ENCODE results near the gene TADA1. TPM values are rescaled to one million over a fixed set of nuclear protein-coding genes. Genes with fewer than 3 reads are reported as not detected.
"Not testable (repeated sequence)": the region's sequence is repeated elsewhere in the genome, so short reads cannot be mapped to it uniquely, and the experiment has no call there.

Gene TADA1
- total and polyA plus RNA-seq, 4 donors = 9.1 to 21.3 (median 15.0) TPM

- Histone ChIP-seq H3K4me1 (ENCODE audit: control insufficient read depth in 4 of 4, insufficient read depth in 4 of 4, low read length in 3 of 4) (peaks cover 0 to 5% (median 0%) of the 10 kb centered on the region in 4 donors), H3K27me3 (ENCODE audit: control insufficient read depth in 4 of 4, insufficient read depth in 4 of 4, low read length in 3 of 4) (peaks cover 0 to 3% (median 0%) of the 10 kb centered on the region in 4 donors), H3K4me3 (ENCODE audit: low read depth in 1 of 3, low read length in 3 of 3) (no peak overlapping the region), H3K9ac (ENCODE audit: low read depth in 1 of 2, low read length in 2 of 2) (no peak overlapping the region), H3K9me3 (ENCODE audit: control insufficient read depth in 4 of 4, low read length in 3 of 4) (no peaks in the 10 kb centered on the region), H3K36me3 (ENCODE audit: control insufficient read depth in 4 of 4, insufficient read depth in 3 of 4, low read depth in 1 of 4, low read length in 3 of 4) (no peaks in the 10 kb centered on the region), H3K27ac (ENCODE audit: low read depth in 1 of 2, low read length in 2 of 2) (no peak overlapping the region)
- TF ChIP-seq HNF4A (conservative IDR thresholded peaks at IDR 0.05) (no peak), CTCF (IDR thresholded peaks at IDR 0.05; ENCODE audit: low read depth, low read length, missing input control) (peak; percentile 52), RAD21 (IDR thresholded peaks at IDR 0.05) (peak; percentile 54 to 79)
- DNase-seq (ENCODE audit: low spot score) = peak; percentile 49
- 17% methylated on average over 44 of the region's 44 CpGs for WGBS
Observed at GRCh38 chr1:166884040-166884642, 8.1 kb upstream of the TADA1 start.

GRCh38 chr1:166882893-166883292 lies 6.8 kb upstream of the TADA1 start:
- TF ChIP-seq, protein P1, sequence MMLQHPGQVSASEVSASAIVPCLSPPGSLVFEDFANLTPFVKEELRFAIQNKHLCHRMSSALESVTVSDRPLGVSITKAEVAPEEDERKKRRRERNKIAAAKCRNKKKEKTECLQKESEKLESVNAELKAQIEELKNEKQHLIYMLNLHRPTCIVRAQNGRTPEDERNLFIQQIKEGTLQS (IDR thresholded peaks at IDR 0.05) = no peak
- TF ChIP-seq HNF4A (conservative IDR thresholded peaks at IDR 0.05) (no peak), CTCF (IDR thresholded peaks at IDR 0.05; ENCODE audit: low read depth, low read length, missing input control) (no peak), RXRA (IDR thresholded peaks at IDR 0.05) (no peak), HNF4G (IDR thresholded peaks at IDR 0.05) (no peak), YY1 (IDR thresholded peaks at IDR 0.05) (no peak), RAD21 (IDR thresholded peaks at IDR 0.05) (no peak), SP1 (IDR thresholded peaks at IDR 0.05) (no peak), NR2F2 (IDR thresholded peaks at IDR 0.05) (no peak), JUND (IDR thresholded peaks at IDR 0.05) (no peak)
- TF ChIP-seq, protein P2, sequence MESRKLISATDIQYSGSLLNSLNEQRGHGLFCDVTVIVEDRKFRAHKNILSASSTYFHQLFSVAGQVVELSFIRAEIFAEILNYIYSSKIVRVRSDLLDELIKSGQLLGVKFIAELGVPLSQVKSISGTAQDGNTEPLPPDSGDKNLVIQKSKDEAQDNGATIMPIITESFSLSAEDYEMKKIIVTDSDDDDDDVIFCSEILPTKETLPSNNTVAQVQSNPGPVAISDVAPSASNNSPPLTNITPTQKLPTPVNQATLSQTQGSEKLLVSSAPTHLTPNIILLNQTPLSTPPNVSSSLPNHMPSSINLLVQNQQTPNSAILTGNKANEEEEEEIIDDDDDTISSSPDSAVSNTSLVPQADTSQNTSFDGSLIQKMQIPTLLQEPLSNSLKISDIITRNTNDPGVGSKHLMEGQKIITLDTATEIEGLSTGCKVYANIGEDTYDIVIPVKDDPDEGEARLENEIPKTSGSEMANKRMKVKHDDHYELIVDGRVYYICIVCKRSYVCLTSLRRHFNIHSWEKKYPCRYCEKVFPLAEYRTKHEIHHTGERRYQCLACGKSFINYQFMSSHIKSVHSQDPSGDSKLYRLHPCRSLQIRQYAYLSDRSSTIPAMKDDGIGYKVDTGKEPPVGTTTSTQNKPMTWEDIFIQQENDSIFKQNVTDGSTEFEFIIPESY (IDR thresholded peaks at IDR 0.05) = no peak
- H3K4me1 ChIP-seq (ENCODE audit: control insufficient read depth in 4 of 4, insufficient read depth in 4 of 4, low read length in 3 of 4) = peaks cover 0 to 5% (median 0%) of the 10 kb centered on the region in 4 donors
- H3K27me3 ChIP-seq (ENCODE audit: control insufficient read depth in 4 of 4, insufficient read depth in 4 of 4, low read length in 3 of 4) = peaks cover 0 to 3% (median 0%) of the 10 kb centered on the region in 4 donors
- no peak overlapping the region for H3K27ac ChIP-seq (ENCODE audit: low read depth in 1 of 2, low read length in 2 of 2)
- no peaks in the 10 kb centered on the region for H3K36me3 ChIP-seq (ENCODE audit: control insufficient read depth in 4 of 4, insufficient read depth in 3 of 4, low read depth in 1 of 4, low read length in 3 of 4)
- no peak for DNase-seq (ENCODE audit: low spot score)
- no peak overlapping the region for H3K9ac ChIP-seq (ENCODE audit: low read depth in 1 of 2, low read length in 2 of 2)
- 85% methylated on average over 2 of the region's 2 CpGs for WGBS
- no peak overlapping the region for H3K4me3 ChIP-seq (ENCODE audit: low read depth in 1 of 3, low read length in 3 of 3)
- H3K9me3 ChIP-seq (ENCODE audit: control insufficient read depth in 4 of 4, low read length in 3 of 4) = no peaks in the 10 kb centered on the region

GRCh38 chr1:166878173-166878917 lies 2.3 kb upstream of the TADA1 start:
- not testable (repeated sequence) for H3K4me3 ChIP-seq (ENCODE audit: low read depth in 1 of 3, low read length in 3 of 3); H3K9me3 ChIP-seq (ENCODE audit: control insufficient read depth in 4 of 4, low read length in 3 of 4); H3K36me3 ChIP-seq (ENCODE audit: control insufficient read depth in 4 of 4, insufficient read depth in 3 of 4, low read depth in 1 of 4, low read length in 3 of 4); H3K27ac ChIP-seq (ENCODE audit: low read depth in 1 of 2, low read length in 2 of 2); H3K9ac ChIP-seq (ENCODE audit: low read depth in 1 of 2, low read length in 2 of 2); H3K27me3 ChIP-seq (ENCODE audit: control insufficient read depth in 4 of 4, insufficient read depth in 4 of 4, low read length in 3 of 4); DNase-seq (ENCODE audit: low spot score)
- peaks cover 0 to 33% (median 19%) of the 10 kb centered on the region in 4 donors for H3K4me1 ChIP-seq (ENCODE audit: control insufficient read depth in 4 of 4, insufficient read depth in 4 of 4, low read length in 3 of 4)
- 96% methylated on average over 18 of the region's 21 CpGs for WGBS
